Dendritic cell treated with granulocyte-macrophage colony-stimulating factor and Interleukin-4, amounts not matched to agents 40 ng/mL and 50 ng/mL, for 4 days (primary cell): ENCODE measurements around the gene TNS3.

ENCODE experiments used
- H3K27ac Mint-ChIP-seq: one replicate; pipeline ENCODE4 v1.8.0; 2022; ENCODE audit warnings: mild to moderate bottlenecking, mixed read lengths
- H3K27me3 Mint-ChIP-seq: one replicate; pipeline ENCODE4 v1.8.0; 2022; ENCODE audit warnings: mild to moderate bottlenecking, mixed read lengths
- H3K36me3 Mint-ChIP-seq: one replicate; pipeline ENCODE4 v1.8.0; 2022; ENCODE audit warnings: low read depth, mixed read lengths
- H3K4me1 Mint-ChIP-seq: one replicate; pipeline ENCODE4 v1.8.0; 2022; ENCODE audit warnings: low read depth, mixed read lengths
- H3K4me3 Mint-ChIP-seq: one replicate; pipeline ENCODE4 v1.8.0; 2022; ENCODE audit warnings: mild to moderate bottlenecking, moderate library complexity, mixed read lengths
- H3K9me3 Mint-ChIP-seq: one replicate; pipeline ENCODE4 v1.8.0; 2022; ENCODE audit warnings: mixed read lengths
- intact Hi-C: fragments of 100-400 bp; cut with micrococcal nuclease; formaldehyde crosslinking; loops from one replicate; pipeline ENCODE4 v1.15.0; 2022

Gene TNS3

GRCh38 chr7:47515305-47515834 is 66.5 kb downstream of the TNS3 start:
- Mint-ChIP-seq H3K27ac (no peak overlapping the region), H3K36me3 (peaks cover 17% of the 10 kb centered on the region), H3K27me3 (no peaks in the 10 kb centered on the region), H3K4me1 (peaks cover 21% of the 10 kb centered on the region), H3K4me3 (no peak overlapping the region), H3K9me3 (no peaks in the 10 kb centered on the region)
- intact Hi-C loops: no loop called here

- intact Hi-C loops: no loop called here
- peaks cover 2% of the 10 kb centered on the region for H3K9me3 Mint-ChIP-seq
- no peak overlapping the region for H3K27ac Mint-ChIP-seq
- H3K4me1 Mint-ChIP-seq: peaks cover 16% of the 10 kb centered on the region
- H3K4me3 Mint-ChIP-seq: no peak overlapping the region
- H3K36me3 Mint-ChIP-seq: peaks cover 16% of the 10 kb centered on the region
- H3K27me3 Mint-ChIP-seq: no peaks in the 10 kb centered on the region
Observed at GRCh38 chr7:47514818-47515217, 67.1 kb downstream of the TNS3 start.

- intact Hi-C loops: no loop called here
- no peak overlapping the region for H3K4me3 Mint-ChIP-seq
- no peaks in the 10 kb centered on the region for H3K27me3 Mint-ChIP-seq
- peaks cover 15% of the 10 kb centered on the region for H3K4me1 Mint-ChIP-seq
- H3K9me3 Mint-ChIP-seq: peaks cover 7% of the 10 kb centered on the region
- peaks cover 20% of the 10 kb centered on the region for H3K36me3 Mint-ChIP-seq
- H3K27ac Mint-ChIP-seq: no peak overlapping the region
Observed at GRCh38 chr7:47514367-47514766, 67.5 kb downstream of the TNS3 start.

- Mint-ChIP-seq H3K27ac (no peak overlapping the region), H3K4me3 (no peak overlapping the region), H3K27me3 (no peaks in the 10 kb centered on the region), H3K4me1 (peaks cover 15% of the 10 kb centered on the region), H3K36me3 (peaks cover 26% of the 10 kb centered on the region), H3K9me3 (peaks cover 8% of the 10 kb centered on the region)
- intact Hi-C loops: no loop called here
Observed at GRCh38 chr7:47513741-47514241, 68.1 kb downstream of the TNS3 start.

- H3K27me3 Mint-ChIP-seq: no peaks in the 10 kb centered on the region
- no peak overlapping the region for H3K4me3 Mint-ChIP-seq
- peaks cover 16% of the 10 kb centered on the region for H3K4me1 Mint-ChIP-seq
- peaks cover 29% of the 10 kb centered on the region for H3K36me3 Mint-ChIP-seq
- intact Hi-C loops: no loop called here
- peaks cover 8% of the 10 kb centered on the region for H3K9me3 Mint-ChIP-seq
- H3K27ac Mint-ChIP-seq: no peak overlapping the region
Observed at GRCh38 chr7:47512481-47513176, 69.3 kb downstream of the TNS3 start.

GRCh38 chr7:47511699-47512370 is 70.1 kb downstream of the TNS3 start:
- intact Hi-C loops: no loop called here

GRCh38 chr7:47510786-47511185 is 71.1 kb downstream of the TNS3 start:
- Mint-ChIP-seq H3K27ac (no peak overlapping the region), H3K36me3 (peaks cover 46% of the 10 kb centered on the region), H3K4me1 (peaks cover 25% of the 10 kb centered on the region), H3K27me3 (no peaks in the 10 kb centered on the region), H3K4me3 (no peak overlapping the region), H3K9me3 (peaks cover 8% of the 10 kb centered on the region)
- intact Hi-C loops: no loop called here

More at GRCh38 chr7:47511699-47512370, 70.1 kb downstream of the TNS3 start:
- Mint-ChIP-seq H3K4me3 (no peak overlapping the region), H3K4me1 (peaks cover 15% of the 10 kb centered on the region), H3K36me3 (peaks cover 35% of the 10 kb centered on the region), H3K27ac (no peak overlapping the region), H3K9me3 (peaks cover 8% of the 10 kb centered on the region), H3K27me3 (no peaks in the 10 kb centered on the region)

- no peak overlapping the region for H3K4me3 Mint-ChIP-seq
- peaks cover 31% of the 10 kb centered on the region for H3K4me1 Mint-ChIP-seq
- H3K27ac Mint-ChIP-seq: no peak overlapping the region
- no peaks in the 10 kb centered on the region for H3K27me3 Mint-ChIP-seq
- peaks cover 52% of the 10 kb centered on the region for H3K36me3 Mint-ChIP-seq
- intact Hi-C loops: no loop called here
- peaks cover 8% of the 10 kb centered on the region for H3K9me3 Mint-ChIP-seq
Observed at GRCh38 chr7:47510192-47510591, 71.7 kb downstream of the TNS3 start.

GRCh38 chr7:47509571-47509970 is 72.3 kb downstream of the TNS3 start:
- intact Hi-C loops: no loop called here
- Mint-ChIP-seq H3K4me3 (no peak overlapping the region), H3K27me3 (no peaks in the 10 kb centered on the region), H3K36me3 (peaks cover 57% of the 10 kb centered on the region), H3K4me1 (peaks cover 37% of the 10 kb centered on the region), H3K9me3 (peaks cover 8% of the 10 kb centered on the region), H3K27ac (peak overlapping the region; percentile 40)

GRCh38 chr7:47508389-47509380 is 73.2 kb downstream of the TNS3 start:
- Mint-ChIP-seq H3K27me3 (no peaks in the 10 kb centered on the region), H3K36me3 (peaks cover 57% of the 10 kb centered on the region), H3K4me3 (no peak overlapping the region), H3K4me1 (peaks cover 46% of the 10 kb centered on the region), H3K27ac (peak overlapping the region; percentile 32), H3K9me3 (peaks cover 8% of the 10 kb centered on the region)
- intact Hi-C loops: no loop called here

- H3K4me1 Mint-ChIP-seq: peaks cover 58% of the 10 kb centered on the region
- H3K36me3 Mint-ChIP-seq: peaks cover 57% of the 10 kb centered on the region
- intact Hi-C loops: no loop called here
- H3K9me3 Mint-ChIP-seq: peaks cover 8% of the 10 kb centered on the region
- H3K27ac Mint-ChIP-seq: peak overlapping the region; percentile 32
- H3K4me3 Mint-ChIP-seq: no peak overlapping the region
- no peaks in the 10 kb centered on the region for H3K27me3 Mint-ChIP-seq
Observed at GRCh38 chr7:47507522-47507921, 74.4 kb downstream of the TNS3 start.

GRCh38 chr7:47506382-47507339 is 75.2 kb downstream of the TNS3 start:
- Mint-ChIP-seq H3K36me3 (peaks cover 51% of the 10 kb centered on the region), H3K4me3 (no peak overlapping the region), H3K27me3 (no peaks in the 10 kb centered on the region), H3K4me1 (peaks cover 67% of the 10 kb centered on the region), H3K27ac (peak overlapping the region; percentile 87), H3K9me3 (peaks cover 8% of the 10 kb centered on the region)
- intact Hi-C loops: no loop called here
